Activated naive CD4-positive, alpha-beta T cell treated with anti-CD3 and anti-CD28 coated beads for 36 hours (primary cell): ENCODE measurements around the gene ALK. TPM values are rescaled to one million over a fixed set of nuclear protein-coding genes. Genes with fewer than 3 reads are reported as not detected.

Experiments used
- CTCF ChIA-PET: fragments of 350-600 bp; sonication (Branson Sonifier 250); formaldehyde crosslinking; loops from one replicate; lab custom pipeline; 2021; ENCODE audit warnings: antibody characterized with exemption; lab: Charles Lee
- DNase-seq: peaks from one replicate; pipeline ENCODE4 v3.0.0-alpha.2; 2020
- H3K27ac Mint-ChIP-seq: one replicate; pipeline ENCODE4 v1.8.0; 2021; ENCODE audit warnings: mild to moderate bottlenecking, mixed read lengths
- H3K27me3 Mint-ChIP-seq: one replicate; pipeline ENCODE4 v1.8.0; 2021; ENCODE audit warnings: low read depth, mixed read lengths
- H3K36me3 Mint-ChIP-seq: one replicate; pipeline ENCODE4 v1.8.0; 2021; ENCODE audit warnings: low read depth, mixed read lengths
- H3K4me1 Mint-ChIP-seq: one replicate; pipeline ENCODE4 v1.8.0; 2021; ENCODE audit warnings: low read depth, mixed read lengths
- H3K4me3 Mint-ChIP-seq: one replicate; pipeline ENCODE4 v1.8.0; 2021; ENCODE audit warnings: mild to moderate bottlenecking, moderate library complexity, mixed read lengths
- H3K9me3 Mint-ChIP-seq: one replicate; pipeline ENCODE4 v1.8.0; 2021; ENCODE audit warnings: mixed read lengths
- intact Hi-C: fragments of 100-400 bp; cut with micrococcal nuclease; formaldehyde crosslinking; loops from one replicate; pipeline ENCODE4 v1.15.1; 2023
- total RNA-seq, 2 experiments: library from RNA; stranded (reverse); gene quantifications; one replicate each; pipeline ENCODE4 v1.2.3, GENCODE V29; 2021

ALK gene
- total RNA-seq, 2 experiments from 2014 or later, result not detected

GRCh38 chr2:29463181-29463900, 458.0 kb downstream of the ALK start:
- no peak overlapping the region for H3K4me3 Mint-ChIP-seq
- no peaks in the 10 kb centered on the region for H3K4me1 Mint-ChIP-seq
- CTCF ChIA-PET, result no interaction called here
- no peaks in the 10 kb centered on the region for H3K36me3 Mint-ChIP-seq
- no peaks in the 10 kb centered on the region for H3K9me3 Mint-ChIP-seq
- peaks cover 14% of the 10 kb centered on the region for H3K27me3 Mint-ChIP-seq
- no peak for DNase-seq
- H3K27ac Mint-ChIP-seq, result no peak overlapping the region
- intact Hi-C loops, result no loop called here

DNA sequence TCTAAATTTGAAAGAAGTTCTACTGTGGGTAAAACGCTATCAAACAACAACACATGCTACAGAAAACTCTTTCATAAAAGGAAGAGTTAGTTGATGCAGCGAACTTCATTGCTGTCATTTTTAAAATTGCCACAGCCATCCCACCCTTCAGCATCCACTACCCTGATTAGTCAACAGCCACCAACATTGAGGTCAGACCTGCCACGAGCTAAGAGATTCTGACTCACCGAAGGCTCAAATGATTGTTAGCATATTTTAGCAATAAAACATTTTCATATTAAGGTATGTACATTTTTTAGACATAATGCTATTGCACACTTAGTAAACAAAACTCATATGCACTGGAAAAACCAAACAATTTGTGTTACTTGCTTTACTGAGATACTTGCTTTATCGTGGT, 459.1 kb downstream of the ALK start:
- Mint-ChIP-seq H3K27ac (no peak overlapping the region), H3K36me3 (no peaks in the 10 kb centered on the region), H3K27me3 (peaks cover 14% of the 10 kb centered on the region), H3K4me1 (no peaks in the 10 kb centered on the region), H3K9me3 (no peaks in the 10 kb centered on the region), H3K4me3 (no peak overlapping the region)
- intact Hi-C loops, result no loop called here
- CTCF ChIA-PET, result no interaction called here
- DNase-seq, result no peak

GRCh38 chr2:29460190-29460589, 461.2 kb downstream of the ALK start:
- no peak overlapping the region for H3K27ac Mint-ChIP-seq
- no peak for DNase-seq
- H3K36me3 Mint-ChIP-seq, result no peaks in the 10 kb centered on the region
- intact Hi-C loops, result no loop called here
- no peaks in the 10 kb centered on the region for H3K9me3 Mint-ChIP-seq
- peaks cover 8% of the 10 kb centered on the region for H3K27me3 Mint-ChIP-seq
- CTCF ChIA-PET, result no interaction called here
- no peaks in the 10 kb centered on the region for H3K4me1 Mint-ChIP-seq
- no peak overlapping the region for H3K4me3 Mint-ChIP-seq

- Mint-ChIP-seq H3K4me1 (no peaks in the 10 kb centered on the region), H3K27ac (no peak overlapping the region), H3K4me3 (no peak overlapping the region), H3K27me3 (peaks cover 7% of the 10 kb centered on the region), H3K9me3 (no peaks in the 10 kb centered on the region), H3K36me3 (no peaks in the 10 kb centered on the region)
- no peak for DNase-seq
- CTCF ChIA-PET, result no interaction called here
- intact Hi-C loops, result no loop called here
Measured at GRCh38 chr2:29459445-29460179, 461.8 kb downstream of the ALK start.

DNA sequence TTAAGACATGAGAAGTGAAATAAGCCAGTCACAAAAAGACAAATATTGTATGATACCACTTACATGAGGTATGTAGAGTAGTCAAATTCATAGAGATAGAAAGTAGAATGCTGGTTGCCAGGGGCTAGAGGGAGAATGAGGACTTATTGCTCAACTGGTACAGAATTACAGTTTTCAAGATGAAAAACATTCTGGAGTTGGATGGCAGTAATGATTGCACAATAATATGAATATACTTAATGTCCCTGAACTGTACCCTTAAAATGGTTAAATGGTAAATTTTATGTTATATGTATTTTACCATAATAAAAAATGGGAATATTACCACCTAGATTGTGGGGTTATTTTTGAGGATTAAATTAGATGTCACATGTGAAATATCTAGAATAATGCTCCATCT, 465.0 kb downstream of the ALK start:
- DNase-seq, result no peak
- Mint-ChIP-seq H3K4me1 (no peaks in the 10 kb centered on the region), H3K9me3 (no peaks in the 10 kb centered on the region), H3K27ac (no peak overlapping the region), H3K4me3 (no peak overlapping the region), H3K27me3 (peaks cover 1% of the 10 kb centered on the region), H3K36me3 (no peaks in the 10 kb centered on the region)
- intact Hi-C loops, result no loop called here
- CTCF ChIA-PET, result no interaction called here

DNA sequence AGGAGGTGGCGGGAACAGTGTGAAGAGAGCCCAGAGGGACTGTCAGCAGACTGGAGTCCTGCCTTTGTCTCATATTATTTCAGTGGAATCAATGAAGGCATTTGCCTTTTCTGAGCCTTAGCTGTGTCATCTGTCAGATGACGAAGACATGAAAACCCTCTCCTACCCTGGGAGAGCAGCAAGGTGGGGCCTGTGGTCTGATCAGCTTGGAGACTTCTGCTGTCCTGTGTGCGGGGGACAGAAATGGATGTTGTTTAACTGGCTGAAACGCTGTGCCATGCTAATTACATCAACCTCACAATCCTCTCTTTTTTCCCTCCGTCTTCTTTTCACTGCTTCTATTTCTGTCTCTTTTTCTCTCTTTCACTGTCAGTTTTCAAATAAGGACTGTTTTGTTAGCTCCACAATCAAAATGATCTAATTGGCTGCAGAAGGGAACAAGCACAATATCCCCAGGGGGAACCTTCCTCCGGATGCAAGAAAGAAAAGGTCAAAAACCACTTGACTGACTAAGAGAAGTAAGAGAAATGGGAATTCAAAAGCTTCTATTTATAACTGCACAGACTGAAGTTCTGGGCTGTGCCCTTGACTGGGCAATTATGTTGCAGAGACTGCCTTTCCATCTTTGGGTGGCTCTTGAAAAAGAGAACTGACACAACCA, 466.1 kb downstream of the ALK start:
- H3K36me3 Mint-ChIP-seq, result no peaks in the 10 kb centered on the region
- no peak overlapping the region for H3K4me3 Mint-ChIP-seq
- H3K9me3 Mint-ChIP-seq, result no peaks in the 10 kb centered on the region
- H3K4me1 Mint-ChIP-seq, result no peaks in the 10 kb centered on the region
- no peak overlapping the region for H3K27ac Mint-ChIP-seq
- CTCF ChIA-PET, result interaction anchor here (0.6 kb wide), 1 partner anchor 617 kb away, joined by 3 read pairs; no protein-coding TSS in a partner anchor
- intact Hi-C loops, result no loop called here
- peaks cover 5% of the 10 kb centered on the region for H3K27me3 Mint-ChIP-seq
- no peak for DNase-seq

DNA sequence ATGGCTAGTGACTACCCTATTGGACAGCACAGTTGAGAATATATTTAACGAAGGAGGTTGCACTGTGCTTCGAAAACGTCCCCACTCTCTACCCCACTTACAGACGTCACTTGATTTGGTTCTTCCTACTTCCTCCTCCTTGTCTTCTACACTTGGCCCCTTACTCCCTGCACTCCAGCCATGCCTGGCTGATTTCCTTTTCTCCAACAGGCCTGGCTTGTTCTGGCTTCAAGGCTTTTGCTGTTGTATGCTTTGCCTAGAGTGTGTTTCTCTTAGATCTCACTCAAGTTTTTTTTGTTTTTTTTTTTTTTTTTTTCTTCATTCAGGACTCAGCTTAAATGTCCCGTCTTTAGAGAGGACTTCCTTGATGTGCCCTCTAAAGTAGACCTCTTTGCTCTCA, 469.4 kb downstream of the ALK start:
- intact Hi-C loops, result no loop called here

GRCh38 chr2:29450596-29451222, 470.7 kb downstream of the ALK start:
- Mint-ChIP-seq H3K27ac (no peak overlapping the region), H3K4me1 (no peaks in the 10 kb centered on the region), H3K27me3 (peaks cover 10% of the 10 kb centered on the region), H3K36me3 (no peaks in the 10 kb centered on the region), H3K9me3 (no peaks in the 10 kb centered on the region), H3K4me3 (no peak overlapping the region)
- CTCF ChIA-PET, result interaction anchor here (0.7 kb wide), 1 partner anchor 142 kb away, joined by 4 read pairs; no protein-coding TSS in a partner anchor
- DNase-seq, result no peak
- intact Hi-C loops, result no loop called here

More for the DNA sequence above, 469.4 kb downstream of the ALK start:
- H3K27me3 Mint-ChIP-seq, result peaks cover 10% of the 10 kb centered on the region
- H3K27ac Mint-ChIP-seq, result no peak overlapping the region
- no peaks in the 10 kb centered on the region for H3K36me3 Mint-ChIP-seq
- CTCF ChIA-PET, result no interaction called here
- H3K9me3 Mint-ChIP-seq, result no peaks in the 10 kb centered on the region
- DNase-seq, result no peak
- H3K4me3 Mint-ChIP-seq, result no peak overlapping the region
- no peaks in the 10 kb centered on the region for H3K4me1 Mint-ChIP-seq

DNA sequence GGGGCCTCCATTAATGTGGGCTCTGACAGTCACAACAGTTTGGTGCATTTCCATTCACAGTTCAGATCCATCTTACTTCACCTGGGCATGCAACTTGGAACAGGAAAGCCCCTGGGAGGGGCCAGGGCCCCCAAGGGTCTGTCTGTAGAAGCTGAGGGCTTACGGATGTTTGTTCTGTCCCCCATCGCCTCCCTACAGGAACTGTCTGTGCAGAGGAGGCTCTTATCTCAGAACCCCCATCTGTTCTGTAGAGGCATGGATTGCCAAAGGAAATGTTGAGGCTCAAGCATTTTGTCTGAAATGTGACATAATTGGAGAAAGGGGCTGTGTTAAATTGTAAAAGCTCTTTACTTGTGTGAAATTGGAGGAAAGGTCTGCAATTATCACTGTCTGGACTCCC, 471.9 kb downstream of the ALK start:
- H3K4me1 Mint-ChIP-seq, result no peaks in the 10 kb centered on the region
- H3K36me3 Mint-ChIP-seq, result no peaks in the 10 kb centered on the region
- no peaks in the 10 kb centered on the region for H3K9me3 Mint-ChIP-seq
- H3K4me3 Mint-ChIP-seq, result no peak overlapping the region
- CTCF ChIA-PET, result no interaction called here
- H3K27ac Mint-ChIP-seq, result no peak overlapping the region
- H3K27me3 Mint-ChIP-seq, result peaks cover 10% of the 10 kb centered on the region
- no peak for DNase-seq
- intact Hi-C loops, result no loop called here

- no peak for DNase-seq
- Mint-ChIP-seq H3K27me3 (peaks cover 11% of the 10 kb centered on the region), H3K9me3 (no peaks in the 10 kb centered on the region), H3K4me3 (no peak overlapping the region), H3K36me3 (no peaks in the 10 kb centered on the region), H3K27ac (no peak overlapping the region), H3K4me1 (no peaks in the 10 kb centered on the region)
- intact Hi-C loops, result no loop called here
- CTCF ChIA-PET, result no interaction called here
Measured at GRCh38 chr2:29448096-29448688, 473.2 kb downstream of the ALK start.

GRCh38 chr2:29447513-29447912, 473.9 kb downstream of the ALK start:
- intact Hi-C loops, result no loop called here
- Mint-ChIP-seq H3K4me3 (no peak overlapping the region), H3K27ac (no peak overlapping the region), H3K9me3 (no peaks in the 10 kb centered on the region), H3K36me3 (no peaks in the 10 kb centered on the region), H3K4me1 (no peaks in the 10 kb centered on the region), H3K27me3 (peaks cover 11% of the 10 kb centered on the region)
- CTCF ChIA-PET, result no interaction called here
- no peak for DNase-seq

DNA sequence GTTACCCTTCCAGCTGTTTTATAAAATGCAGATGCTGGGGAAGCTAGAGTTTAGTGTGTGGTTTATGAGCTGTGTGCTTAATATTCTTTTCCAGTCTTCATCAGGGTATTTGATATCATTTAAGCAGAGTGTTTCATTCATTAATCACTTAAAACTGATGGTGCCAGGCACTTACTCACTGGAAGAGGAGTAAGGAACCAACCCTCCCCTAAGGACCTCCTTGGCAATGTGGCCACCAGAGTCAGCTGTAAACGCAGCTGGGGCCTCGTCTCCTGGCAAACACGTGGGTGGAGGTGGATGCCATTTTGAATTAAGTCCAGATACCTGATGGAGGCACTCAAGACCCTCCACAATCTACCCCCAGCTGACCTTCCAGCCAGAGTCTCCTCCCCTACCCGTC, 474.5 kb downstream of the ALK start:
- DNase-seq, result no peak
- Mint-ChIP-seq H3K4me3 (no peak overlapping the region), H3K36me3 (no peaks in the 10 kb centered on the region), H3K27ac (no peak overlapping the region), H3K9me3 (no peaks in the 10 kb centered on the region), H3K27me3 (peaks cover 12% of the 10 kb centered on the region), H3K4me1 (no peaks in the 10 kb centered on the region)
- intact Hi-C loops, result no loop called here
- CTCF ChIA-PET, result no interaction called here
